NB4 (cell line): ENCODE data around the gene ETV5.

ENCODE experiments used
- MYC ChIP-seq: IDR thresholded peaks from 2 replicates; pipeline ENCODE4 v1.6.1; 2011; ENCODE audit warnings: low read depth, low read length
- TF ChIP-seq, protein P1 (sequence below): IDR thresholded peaks from one replicate; pipeline ENCODE4 v1.5.1; 2012; ENCODE audit warnings: low read depth, low read length

DNA sequence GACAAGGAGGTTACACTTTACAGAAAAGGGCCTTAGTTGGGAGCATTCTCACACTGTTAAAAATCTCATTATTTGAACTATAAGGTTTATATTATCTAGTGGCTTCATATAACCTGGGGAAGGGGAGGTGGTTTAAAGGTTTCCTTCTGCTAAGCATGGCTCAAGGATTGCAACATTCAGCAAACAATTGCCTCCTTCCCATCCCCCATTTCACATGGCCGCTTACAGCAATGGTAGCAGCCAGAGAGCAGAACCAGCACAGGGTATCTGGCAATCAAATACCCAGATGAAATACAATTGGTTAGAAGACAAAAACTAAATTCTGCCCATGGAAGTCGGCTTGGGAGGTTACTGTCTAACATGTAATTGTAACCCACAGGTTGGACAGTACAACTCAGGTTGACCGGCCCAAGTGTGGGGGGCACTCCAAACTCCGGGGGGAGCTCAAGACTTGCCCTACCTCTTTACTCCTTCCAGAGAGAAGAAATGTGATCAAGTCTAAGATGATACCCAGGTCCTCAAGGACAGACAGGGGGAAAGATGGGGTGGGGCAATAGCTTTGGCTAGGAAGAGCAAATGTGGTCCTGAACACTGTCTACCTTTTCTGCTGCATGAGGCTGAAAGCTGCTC is 15.5 kb downstream of the ETV5 start:
- TF ChIP-seq, protein P1, sequence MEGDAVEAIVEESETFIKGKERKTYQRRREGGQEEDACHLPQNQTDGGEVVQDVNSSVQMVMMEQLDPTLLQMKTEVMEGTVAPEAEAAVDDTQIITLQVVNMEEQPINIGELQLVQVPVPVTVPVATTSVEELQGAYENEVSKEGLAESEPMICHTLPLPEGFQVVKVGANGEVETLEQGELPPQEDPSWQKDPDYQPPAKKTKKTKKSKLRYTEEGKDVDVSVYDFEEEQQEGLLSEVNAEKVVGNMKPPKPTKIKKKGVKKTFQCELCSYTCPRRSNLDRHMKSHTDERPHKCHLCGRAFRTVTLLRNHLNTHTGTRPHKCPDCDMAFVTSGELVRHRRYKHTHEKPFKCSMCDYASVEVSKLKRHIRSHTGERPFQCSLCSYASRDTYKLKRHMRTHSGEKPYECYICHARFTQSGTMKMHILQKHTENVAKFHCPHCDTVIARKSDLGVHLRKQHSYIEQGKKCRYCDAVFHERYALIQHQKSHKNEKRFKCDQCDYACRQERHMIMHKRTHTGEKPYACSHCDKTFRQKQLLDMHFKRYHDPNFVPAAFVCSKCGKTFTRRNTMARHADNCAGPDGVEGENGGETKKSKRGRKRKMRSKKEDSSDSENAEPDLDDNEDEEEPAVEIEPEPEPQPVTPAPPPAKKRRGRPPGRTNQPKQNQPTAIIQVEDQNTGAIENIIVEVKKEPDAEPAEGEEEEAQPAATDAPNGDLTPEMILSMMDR, result no peak
- peak; percentile 32; the same call in 1 of the 2 replicates for TF ChIP-seq MYC
